Peyer's patch (tissue), 4 donors: Measurements from ENCODE around the gene MCAT.

Source experiments
- CTCF ChIP-seq, 6 experiments: fragments of 450-650 bp in 4 of 6; fragments of 200-600 bp in 2 of 6; sonication (generic) in 1 of 6; IDR thresholded peaks; one replicate each; pipeline ENCODE4 v1.5.1; 2017 to 2019; ENCODE audit warnings: antibody characterized with exemption in 6 of 6, mild to moderate bottlenecking in 3 of 6, moderate library complexity in 1 of 6
- POLR2A ChIP-seq, 2 donors: fragments of 450-650 bp; IDR thresholded peaks; one replicate each; pipeline ENCODE4 v1.5.1; 2017; ENCODE audit warnings: antibody characterized with exemption in 2 of 2, mild to moderate bottlenecking in 2 of 2, moderate library complexity in 2 of 2

- no peak for TF ChIP-seq POLR2A (IDR thresholded peaks at IDR 0.05)
- TF ChIP-seq CTCF (IDR thresholded peaks at IDR 0.05), result no peak
Observed at GRCh38 chr22:43100225-43100624, 43.0 kb downstream of the MCAT start.
